Measurements from ENCODE around the gene IL17RB. TPM values are rescaled to one million over a fixed set of nuclear protein-coding genes. Genes with fewer than 3 reads are reported as not detected.

Gene IL17RB
- total RNA-seq, 5 donors from 2014 or later (not counting 1 experiment from before 2014, with no cell fraction given) = 0.56 to 4.1 (median 1.8) TPM; not detected in 1

GRCh38 chr3:53806182-53807116 is 39.9 kb upstream of the IL17RB start:
- H3K27ac ChIP-seq (ENCODE audit: low read length) = no peak overlapping the region
- H3K27me3 Mint-ChIP-seq = peaks cover 6 to 17% of the 10 kb centered on the region in 2 donors
- no peaks in the 10 kb centered on the region for H3K4me1 Mint-ChIP-seq
- no peak overlapping the region for H3K4me3 ChIP-seq (ENCODE audit: control insufficient read depth in 1 of 2, extremely low read depth in 1 of 2, low read length in 1 of 2)
- no peak overlapping the region for H3K4me3 Mint-ChIP-seq
- H3K4me1 ChIP-seq (ENCODE audit: control insufficient read depth in 1 of 2, extremely low read depth in 1 of 2, insufficient read depth in 2 of 2, low read length in 2 of 2) = no peaks in the 10 kb centered on the region
- H3K27me3 ChIP-seq (replicated peaks in 1 of 2; ENCODE audit: control insufficient read depth in 2 of 2, extremely low read depth in 1 of 2, insufficient read depth in 2 of 2, low read length in 1 of 2) = peaks cover 0 to 38% of the 10 kb centered on the region in 2 experiments
- DNase-seq (peak in 1 of 35 experiments; percentile 21), ATAC-seq (replicated peaks in 1 of 4) (no peak)
- H3K36me3 Mint-ChIP-seq = no peaks in the 10 kb centered on the region
- no peaks in the 10 kb centered on the region for H3K36me3 ChIP-seq (ENCODE audit: control insufficient read depth in 2 of 2, extremely low read depth in 1 of 2, insufficient read depth in 1 of 2, low read length in 1 of 2)
- no peak overlapping the region for H3K27ac Mint-ChIP-seq
- 83% methylated on average over 6 of the region's 10 CpGs for WGBS (ENCODE audit: insufficient coverage)
- POLR2A ChIA-PET = no interaction called here
- H3K9me3 Mint-ChIP-seq = no peaks in the 10 kb centered on the region
- H3K9me3 ChIP-seq = no peaks in the 10 kb centered on the region
- CTCF ChIA-PET = no interaction called here

- ChIA-PET CTCF (no interaction called here), POLR2A (no interaction called here)
- Mint-ChIP-seq H3K27me3 (peaks cover 6 to 17% of the 10 kb centered on the region in 2 donors), H3K36me3 (no peaks in the 10 kb centered on the region), H3K27ac (no peak overlapping the region), H3K4me1 (no peaks in the 10 kb centered on the region), H3K4me3 (no peak overlapping the region), H3K9me3 (no peaks in the 10 kb centered on the region)
- Histone ChIP-seq H3K27me3 (replicated peaks in 1 of 2; ENCODE audit: control insufficient read depth in 2 of 2, extremely low read depth in 1 of 2, insufficient read depth in 2 of 2, low read length in 1 of 2) (peaks cover 0 to 38% of the 10 kb centered on the region in 2 experiments), H3K4me1 (ENCODE audit: control insufficient read depth in 1 of 2, extremely low read depth in 1 of 2, insufficient read depth in 2 of 2, low read length in 2 of 2) (no peaks in the 10 kb centered on the region), H3K4me3 (ENCODE audit: control insufficient read depth in 1 of 2, extremely low read depth in 1 of 2, low read length in 1 of 2) (no peak overlapping the region), H3K9me3 (no peaks in the 10 kb centered on the region), H3K36me3 (ENCODE audit: control insufficient read depth in 2 of 2, extremely low read depth in 1 of 2, insufficient read depth in 1 of 2, low read length in 1 of 2) (no peaks in the 10 kb centered on the region), H3K27ac (ENCODE audit: low read length) (no peak overlapping the region)
- no peak for ATAC-seq (replicated peaks in 1 of 4)
- WGBS (ENCODE audit: insufficient coverage) = 89% methylated on average over 14 of the region's 15 CpGs
- DNase-seq = peak in 1 of 35 experiments; percentile 16
Observed at GRCh38 chr3:53807117-53807810, 39.1 kb upstream of the IL17RB start.

- Histone ChIP-seq H3K27me3 (replicated peaks in 1 of 2; ENCODE audit: control insufficient read depth in 2 of 2, extremely low read depth in 1 of 2, insufficient read depth in 2 of 2, low read length in 1 of 2) (peaks cover 0 to 31% of the 10 kb centered on the region in 2 experiments), H3K4me1 (ENCODE audit: control insufficient read depth in 1 of 2, extremely low read depth in 1 of 2, insufficient read depth in 2 of 2, low read length in 2 of 2) (no peaks in the 10 kb centered on the region), H3K9me3 (no peaks in the 10 kb centered on the region), H3K36me3 (ENCODE audit: control insufficient read depth in 2 of 2, extremely low read depth in 1 of 2, insufficient read depth in 1 of 2, low read length in 1 of 2) (no peaks in the 10 kb centered on the region), H3K4me3 (ENCODE audit: control insufficient read depth in 1 of 2, extremely low read depth in 1 of 2, low read length in 1 of 2) (no peak overlapping the region), H3K27ac (ENCODE audit: low read length) (no peak overlapping the region)
- ATAC-seq (replicated peaks in 1 of 4) (no peak), DNase-seq (peak in 1 of 35 experiments; percentile 20)
- POLR2A ChIA-PET = no interaction called here
- Mint-ChIP-seq H3K27ac (no peak overlapping the region), H3K27me3 (peaks cover 6 to 17% of the 10 kb centered on the region in 2 donors), H3K9me3 (no peaks in the 10 kb centered on the region), H3K36me3 (no peaks in the 10 kb centered on the region), H3K4me1 (no peaks in the 10 kb centered on the region), H3K4me3 (no peak overlapping the region)
- 96% methylated on average over 7 of the region's 13 CpGs for WGBS (ENCODE audit: insufficient coverage)
- CTCF ChIA-PET = interaction anchor here (0.7 kb wide), 2 partner anchors 24 to 101 kb away, joined by 3 read pairs; no protein-coding TSS in a partner anchor
Observed at GRCh38 chr3:53808496-53808895, 37.9 kb upstream of the IL17RB start.

GRCh38 chr3:53809267-53809666 is 37.1 kb upstream of the IL17RB start:
- Histone ChIP-seq H3K27me3 (replicated peaks in 1 of 2; ENCODE audit: control insufficient read depth in 2 of 2, extremely low read depth in 1 of 2, insufficient read depth in 2 of 2, low read length in 1 of 2) (peaks cover 0 to 29% of the 10 kb centered on the region in 2 experiments), H3K36me3 (ENCODE audit: control insufficient read depth in 2 of 2, extremely low read depth in 1 of 2, insufficient read depth in 1 of 2, low read length in 1 of 2) (no peaks in the 10 kb centered on the region), H3K4me3 (ENCODE audit: control insufficient read depth in 1 of 2, extremely low read depth in 1 of 2, low read length in 1 of 2) (no peak overlapping the region), H3K4me1 (ENCODE audit: control insufficient read depth in 1 of 2, extremely low read depth in 1 of 2, insufficient read depth in 2 of 2, low read length in 2 of 2) (no peaks in the 10 kb centered on the region), H3K9me3 (no peaks in the 10 kb centered on the region), H3K27ac (ENCODE audit: low read length) (no peak overlapping the region)
- H3K27ac Mint-ChIP-seq = no peak overlapping the region
- no peaks in the 10 kb centered on the region for H3K36me3 Mint-ChIP-seq
- H3K9me3 Mint-ChIP-seq = no peaks in the 10 kb centered on the region
- DNase-seq (no peak), ATAC-seq (replicated peaks in 1 of 4) (no peak)
- H3K4me1 Mint-ChIP-seq = no peaks in the 10 kb centered on the region
- no peak overlapping the region for H3K4me3 Mint-ChIP-seq
- CTCF ChIA-PET = no interaction called here
- WGBS (ENCODE audit: insufficient coverage) = 84% methylated on average over 11 of the region's 12 CpGs
- POLR2A ChIA-PET = no interaction called here
- peaks cover 6 to 15% of the 10 kb centered on the region in 2 donors for H3K27me3 Mint-ChIP-seq

DNA sequence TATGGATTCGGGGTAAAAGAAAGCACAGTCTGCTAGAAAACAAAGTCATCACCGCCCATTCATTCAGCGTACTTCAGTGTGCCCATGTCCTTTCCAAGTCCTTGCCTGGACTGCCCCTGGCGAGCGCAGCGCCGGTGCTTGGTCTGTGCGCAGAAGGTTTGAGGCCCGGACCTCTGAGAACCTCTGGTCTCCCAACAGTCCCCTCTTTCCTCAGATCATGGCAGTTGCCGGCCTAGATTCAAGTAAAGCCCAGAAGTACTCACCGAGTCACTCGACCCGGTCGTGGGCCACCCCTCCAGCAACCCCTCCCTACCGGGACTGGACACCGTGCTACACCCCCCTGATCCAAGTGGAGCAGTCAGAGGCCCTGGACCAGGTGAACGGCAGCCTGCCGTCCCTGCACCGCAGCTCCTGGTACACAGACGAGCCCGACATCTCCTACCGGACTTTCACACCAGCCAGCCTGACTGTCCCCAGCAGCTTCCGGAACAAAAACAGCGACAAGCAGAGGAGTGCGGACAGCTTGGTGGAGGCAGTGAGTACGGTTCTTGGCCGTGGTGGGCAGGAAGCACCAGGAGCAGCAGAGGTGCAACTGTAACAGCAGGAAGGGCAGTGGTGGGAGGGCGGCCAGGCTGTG is 36.5 kb upstream of the IL17RB start:
- peaks cover 6 to 15% of the 10 kb centered on the region in 2 donors for H3K27me3 Mint-ChIP-seq
- no peaks in the 10 kb centered on the region for H3K4me1 Mint-ChIP-seq
- CTCF ChIA-PET = no interaction called here
- H3K36me3 ChIP-seq (ENCODE audit: control insufficient read depth in 2 of 2, extremely low read depth in 1 of 2, insufficient read depth in 1 of 2, low read length in 1 of 2) = no peaks in the 10 kb centered on the region
- H3K4me3 ChIP-seq (ENCODE audit: control insufficient read depth in 1 of 2, extremely low read depth in 1 of 2, low read length in 1 of 2) = no peak overlapping the region
- H3K27ac ChIP-seq (ENCODE audit: low read length) = no peak overlapping the region
- DNase-seq (peak in 1 of 35 experiments; percentile 17), ATAC-seq (replicated peaks in 1 of 4) (no peak)
- WGBS (ENCODE audit: insufficient coverage) = 87% methylated on average over 19 of the region's 28 CpGs
- H3K36me3 Mint-ChIP-seq = no peaks in the 10 kb centered on the region
- no peaks in the 10 kb centered on the region for H3K4me1 ChIP-seq (ENCODE audit: control insufficient read depth in 1 of 2, extremely low read depth in 1 of 2, insufficient read depth in 2 of 2, low read length in 2 of 2)
- POLR2A ChIA-PET = no interaction called here
- H3K9me3 ChIP-seq = no peaks in the 10 kb centered on the region
- no peaks in the 10 kb centered on the region for H3K9me3 Mint-ChIP-seq
- H3K27ac Mint-ChIP-seq = no peak overlapping the region
- H3K4me3 Mint-ChIP-seq = no peak overlapping the region
- peaks cover 0 to 27% of the 10 kb centered on the region in 2 experiments for H3K27me3 ChIP-seq (replicated peaks in 1 of 2; ENCODE audit: control insufficient read depth in 2 of 2, extremely low read depth in 1 of 2, insufficient read depth in 2 of 2, low read length in 1 of 2)

DNA sequence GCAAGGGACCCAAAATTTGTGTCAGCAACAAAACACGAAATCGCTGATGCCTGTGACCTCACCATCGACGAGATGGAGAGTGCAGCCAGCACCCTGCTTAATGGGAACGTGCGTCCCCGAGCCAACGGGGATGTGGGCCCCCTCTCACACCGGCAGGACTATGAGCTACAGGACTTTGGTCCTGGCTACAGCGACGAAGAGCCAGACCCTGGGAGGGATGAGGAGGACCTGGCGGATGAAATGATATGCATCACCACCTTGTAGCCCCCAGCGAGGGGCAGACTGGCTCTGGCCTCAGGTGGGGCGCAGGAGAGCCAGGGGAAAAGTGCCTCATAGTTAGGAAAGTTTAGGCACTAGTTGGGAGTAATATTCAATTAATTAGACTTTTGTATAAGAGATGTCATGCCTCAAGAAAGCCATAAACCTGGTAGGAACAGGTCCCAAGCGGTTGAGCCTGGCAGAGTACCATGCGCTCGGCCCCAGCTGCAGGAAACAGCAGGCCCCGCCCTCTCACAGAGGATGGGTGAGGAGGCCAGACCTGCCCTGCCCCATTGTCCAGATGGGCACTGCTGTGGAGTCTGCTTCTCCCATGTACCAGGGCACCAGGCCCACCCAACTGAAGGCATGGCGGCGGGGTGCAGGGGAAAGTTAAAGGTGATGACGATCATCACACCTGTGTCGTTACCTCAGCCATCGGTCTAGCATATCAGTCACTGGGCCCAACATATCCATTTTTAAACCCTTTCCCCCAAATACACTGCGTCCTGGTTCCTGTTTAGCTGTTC is 35.0 kb upstream of the IL17RB start:
- CTCF ChIA-PET = no interaction called here
- 85% methylated on average over 19 of the region's 24 CpGs for WGBS (ENCODE audit: insufficient coverage)
- POLR2A ChIA-PET = no interaction called here
- H3K4me1 ChIP-seq (ENCODE audit: control insufficient read depth in 1 of 2, extremely low read depth in 1 of 2, insufficient read depth in 2 of 2, low read length in 2 of 2) = no peaks in the 10 kb centered on the region
- H3K27me3 ChIP-seq (replicated peaks in 1 of 2; ENCODE audit: control insufficient read depth in 2 of 2, extremely low read depth in 1 of 2, insufficient read depth in 2 of 2, low read length in 1 of 2) = peaks cover 0 to 22% of the 10 kb centered on the region in 2 experiments
- H3K9me3 Mint-ChIP-seq = no peaks in the 10 kb centered on the region
- DNase-seq (peak in 1 of 35 experiments; percentile 20), ATAC-seq (replicated peaks in 1 of 4) (no peak)
- H3K36me3 Mint-ChIP-seq = no peaks in the 10 kb centered on the region
- no peaks in the 10 kb centered on the region for H3K36me3 ChIP-seq (ENCODE audit: control insufficient read depth in 2 of 2, extremely low read depth in 1 of 2, insufficient read depth in 1 of 2, low read length in 1 of 2)
- no peak overlapping the region for H3K4me3 Mint-ChIP-seq
- no peak overlapping the region for H3K27ac ChIP-seq (ENCODE audit: low read length)
- peaks cover 6 to 12% of the 10 kb centered on the region in 2 donors for H3K27me3 Mint-ChIP-seq
- H3K27ac Mint-ChIP-seq = no peak overlapping the region
- H3K4me3 ChIP-seq (ENCODE audit: control insufficient read depth in 1 of 2, extremely low read depth in 1 of 2, low read length in 1 of 2) = no peak overlapping the region
- no peaks in the 10 kb centered on the region for H3K9me3 ChIP-seq
- no peaks in the 10 kb centered on the region for H3K4me1 Mint-ChIP-seq

All from T-cell (primary cell).